Activated CD4-positive, CD25-positive, alpha-beta regulatory T cell treated with anti-CD3 and anti-CD28 coated beads, Interleukin-2, amount 50 U/mL, for 72 hours (primary cell): ENCODE data around the gene CELSR2.
A peak's percentile ranks its signal among the peaks of the same experiment; 100 is the strongest.

Experiments used
- DNase-seq: peaks from one replicate; pipeline ENCODE4 v3.0.0; 2021

CELSR2 gene

DNA sequence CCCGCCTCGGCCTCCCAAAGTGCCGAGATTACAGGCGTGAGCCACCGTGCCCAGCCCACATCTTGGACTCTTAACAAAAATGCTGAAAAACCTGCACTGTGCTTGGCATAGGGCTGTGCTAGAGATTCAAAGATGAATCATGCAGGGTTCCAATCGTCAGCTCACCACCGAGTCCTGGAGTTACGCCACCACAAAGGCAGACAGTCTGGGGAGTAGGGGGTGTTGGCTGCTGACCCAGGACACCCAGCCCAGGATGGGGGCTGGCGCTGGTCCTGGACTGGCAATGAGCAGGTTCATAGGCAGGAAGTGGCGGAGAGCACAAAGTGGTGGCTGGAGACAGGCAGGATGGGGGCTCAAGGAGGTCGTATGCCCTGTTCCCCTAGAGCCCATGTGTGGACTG is 17.6 kb downstream of the CELSR2 start:
- DNase-seq, result no peak

DNA sequence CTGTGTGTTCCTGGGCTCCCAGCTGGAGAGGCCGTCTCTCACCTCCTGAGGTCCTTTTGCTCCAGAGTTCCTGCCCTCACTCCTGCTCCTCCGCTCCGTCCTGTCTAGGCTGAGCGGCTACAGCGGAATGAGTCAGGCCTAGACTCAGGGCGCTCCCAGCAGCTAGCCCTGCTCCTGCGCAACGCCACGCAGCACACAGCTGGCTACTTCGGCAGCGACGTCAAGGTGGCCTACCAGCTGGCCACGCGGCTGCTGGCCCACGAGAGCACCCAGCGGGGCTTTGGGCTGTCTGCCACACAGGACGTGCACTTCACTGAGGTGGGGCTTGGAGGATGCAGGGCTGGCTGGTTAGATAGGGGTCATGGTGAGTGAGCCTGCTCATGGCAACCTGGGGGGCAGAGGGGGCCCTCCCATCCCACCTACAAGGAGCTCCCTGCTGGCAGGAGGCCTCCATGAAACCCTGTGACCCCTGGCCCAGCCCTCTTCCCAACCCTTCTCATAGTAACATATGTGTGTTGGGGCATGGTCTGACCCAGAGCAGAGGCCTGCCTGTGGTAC is 18.5 kb downstream of the CELSR2 start:
- no peak for DNase-seq

DNA sequence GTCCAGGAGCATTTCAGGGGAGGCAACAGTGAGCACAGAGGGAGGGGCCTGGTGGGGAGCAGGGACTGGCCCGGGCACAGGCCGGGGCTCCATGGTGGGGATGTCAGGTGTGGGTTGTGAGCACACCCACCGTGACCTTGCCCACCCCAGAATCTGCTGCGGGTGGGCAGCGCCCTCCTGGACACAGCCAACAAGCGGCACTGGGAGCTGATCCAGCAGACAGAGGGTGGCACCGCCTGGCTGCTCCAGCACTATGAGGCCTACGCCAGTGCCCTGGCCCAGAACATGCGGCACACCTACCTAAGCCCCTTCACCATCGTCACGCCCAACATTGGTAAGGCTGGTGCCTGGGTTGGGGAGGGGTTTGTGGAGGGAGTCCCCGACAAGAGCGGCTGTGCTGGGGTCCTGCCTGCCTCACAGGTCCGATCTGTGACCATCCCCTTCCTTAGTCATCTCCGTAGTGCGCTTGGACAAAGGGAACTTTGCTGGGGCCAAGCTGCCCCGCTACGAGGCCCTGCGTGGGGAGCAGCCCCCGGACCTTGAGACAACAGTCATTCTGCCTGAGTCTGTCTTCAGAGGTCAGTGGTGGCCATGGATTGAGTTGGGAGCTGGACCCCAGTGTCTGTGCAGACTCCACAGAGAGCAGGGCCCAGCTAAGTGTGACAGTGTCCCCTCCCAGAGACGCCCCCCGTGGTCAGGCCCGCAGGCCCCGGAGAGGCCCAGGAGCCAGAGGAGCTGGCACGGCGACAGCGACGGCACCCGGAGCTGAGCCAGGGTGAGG is 19.3 kb downstream of the CELSR2 start:
- DNase-seq, result no peak

DNA sequence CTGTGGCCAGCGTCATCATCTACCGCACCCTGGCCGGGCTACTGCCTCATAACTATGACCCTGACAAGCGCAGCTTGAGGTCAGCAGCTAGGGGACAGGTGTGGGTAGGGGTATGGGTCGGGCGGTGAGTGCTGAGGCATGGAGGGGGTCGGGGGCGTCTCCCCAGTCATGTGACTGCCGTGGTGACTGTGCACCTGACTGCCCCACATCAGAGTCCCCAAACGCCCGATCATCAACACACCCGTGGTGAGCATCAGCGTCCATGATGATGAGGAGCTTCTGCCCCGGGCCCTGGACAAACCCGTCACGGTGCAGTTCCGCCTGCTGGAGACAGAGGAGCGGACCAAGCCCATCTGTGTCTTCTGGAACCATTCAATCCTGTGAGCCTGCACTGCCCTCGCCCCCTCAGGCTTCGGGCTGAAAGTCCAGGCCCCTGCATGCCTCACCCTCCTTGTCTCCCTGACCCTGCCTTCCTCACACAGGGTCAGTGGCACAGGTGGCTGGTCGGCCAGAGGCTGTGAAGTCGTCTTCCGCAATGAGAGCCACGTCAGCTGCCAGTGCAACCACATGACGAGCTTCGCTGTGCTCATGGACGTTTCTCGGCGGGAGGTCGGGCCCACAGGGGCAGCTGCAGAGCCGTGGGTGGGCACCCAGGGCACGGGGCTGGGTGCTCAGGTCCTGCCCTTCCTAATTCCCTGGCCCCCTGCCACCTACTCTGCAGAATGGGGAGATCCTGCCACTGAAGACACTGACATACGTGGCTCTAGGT is 20.1 kb downstream of the CELSR2 start:
- DNase-seq, result no peak

DNA sequence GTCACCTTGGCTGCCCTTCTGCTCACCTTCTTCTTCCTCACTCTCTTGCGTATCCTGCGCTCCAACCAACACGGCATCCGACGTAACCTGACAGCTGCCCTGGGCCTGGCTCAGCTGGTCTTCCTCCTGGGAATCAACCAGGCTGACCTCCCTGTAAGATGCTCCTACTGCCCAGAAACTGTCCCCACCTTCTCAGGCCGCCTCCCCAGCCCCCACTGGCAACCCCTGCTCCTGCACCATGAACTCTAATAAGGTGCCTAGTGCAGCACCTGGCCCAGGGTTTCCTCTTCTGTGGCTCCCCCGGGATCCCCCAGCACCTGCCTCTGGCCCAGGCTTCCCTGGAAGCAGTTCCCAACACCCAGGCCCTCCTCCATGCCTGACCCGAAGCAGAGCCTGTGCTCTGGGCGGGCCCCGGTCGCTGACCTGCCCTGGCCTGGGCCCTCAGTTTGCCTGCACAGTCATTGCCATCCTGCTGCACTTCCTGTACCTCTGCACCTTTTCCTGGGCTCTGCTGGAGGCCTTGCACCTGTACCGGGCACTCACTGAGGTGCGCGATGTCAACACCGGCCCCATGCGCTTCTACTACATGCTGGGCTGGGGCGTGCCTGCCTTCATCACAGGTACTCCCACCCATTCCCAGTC is 20.8 kb downstream of the CELSR2 start:
- no peak for DNase-seq

DNA sequence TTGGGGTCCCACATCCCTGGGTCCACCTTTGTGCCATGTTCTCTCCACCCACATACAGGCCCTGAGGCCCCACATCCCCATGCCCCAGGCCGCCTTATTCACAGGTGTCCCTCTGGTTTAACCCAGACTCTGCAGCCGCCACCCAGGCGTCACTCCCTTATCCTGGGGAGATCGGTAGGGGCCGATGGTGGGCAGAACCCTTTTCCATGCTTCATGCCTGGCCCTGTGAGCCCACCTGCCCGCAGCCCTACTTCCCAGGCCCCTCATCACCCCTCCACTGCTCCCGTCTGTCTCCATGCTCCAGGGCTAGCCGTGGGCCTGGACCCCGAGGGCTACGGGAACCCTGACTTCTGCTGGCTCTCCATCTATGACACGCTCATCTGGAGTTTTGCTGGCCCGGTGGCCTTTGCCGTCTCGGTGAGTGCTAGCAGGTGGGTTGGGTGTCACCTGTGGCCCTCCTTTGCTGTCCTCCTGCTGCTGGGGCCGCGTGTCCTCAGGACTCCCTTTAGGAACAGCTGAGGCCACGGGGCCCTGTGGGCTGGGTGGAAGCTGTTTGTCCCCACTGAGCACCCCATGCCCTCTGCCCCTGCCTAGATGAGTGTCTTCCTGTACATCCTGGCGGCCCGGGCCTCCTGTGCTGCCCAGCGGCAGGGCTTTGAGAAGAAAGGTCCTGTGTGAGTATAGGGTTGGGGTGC is 21.4 kb downstream of the CELSR2 start:
- DNase-seq, result no peak

DNA sequence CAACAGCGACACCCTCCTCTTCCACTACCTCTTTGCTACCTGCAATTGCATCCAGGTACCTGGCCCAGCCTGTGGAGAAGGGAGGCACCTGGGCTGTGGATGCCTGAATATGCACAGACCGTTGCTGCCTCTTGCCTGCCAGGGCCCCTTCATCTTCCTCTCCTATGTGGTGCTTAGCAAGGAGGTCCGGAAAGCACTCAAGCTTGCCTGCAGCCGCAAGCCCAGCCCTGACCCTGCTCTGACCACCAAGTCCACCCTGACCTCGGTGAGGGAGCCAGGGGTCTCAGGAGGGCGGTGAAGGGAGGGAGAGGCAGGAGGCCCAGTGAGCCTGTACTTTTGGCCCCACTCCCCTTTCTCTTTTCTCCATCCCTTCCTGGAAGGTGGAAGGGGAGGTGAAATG is 22.1 kb downstream of the CELSR2 start:
- DNase-seq, result no peak

DNA sequence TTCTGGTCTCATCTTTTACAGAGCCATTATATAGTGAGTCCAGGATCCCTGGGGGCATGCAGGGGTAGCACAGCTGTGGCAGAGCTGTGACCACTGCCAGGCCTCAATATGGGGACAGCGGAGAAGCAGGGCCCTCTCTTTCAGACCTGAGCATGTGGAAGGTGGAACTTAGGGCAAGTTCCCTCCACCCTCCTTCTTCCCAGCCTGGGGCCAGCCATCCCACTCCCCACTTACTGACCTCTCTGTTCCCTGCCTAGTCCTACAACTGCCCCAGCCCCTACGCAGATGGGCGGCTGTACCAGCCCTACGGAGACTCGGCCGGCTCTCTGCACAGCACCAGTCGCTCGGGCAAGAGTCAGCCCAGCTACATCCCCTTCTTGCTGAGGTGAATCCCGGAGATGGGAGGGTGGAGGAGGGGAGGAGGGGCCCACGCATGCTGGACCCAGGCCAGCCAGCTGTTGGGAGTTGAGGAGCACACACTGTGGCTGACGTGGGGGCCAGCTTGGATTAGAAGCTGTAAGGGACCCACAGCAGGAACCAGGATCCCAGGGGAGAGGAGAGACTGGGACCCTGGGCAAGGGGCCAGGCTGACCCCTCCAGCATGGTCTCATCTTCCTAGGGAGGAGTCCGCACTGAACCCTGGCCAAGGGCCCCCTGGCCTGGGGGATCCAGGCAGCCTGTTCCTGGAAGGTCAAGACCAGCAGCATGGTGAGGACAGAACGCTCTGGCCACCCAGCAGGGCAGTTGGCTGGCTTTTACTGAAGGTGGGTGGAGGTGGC is 22.9 kb downstream of the CELSR2 start:
- DNase-seq, result no peak

DNA sequence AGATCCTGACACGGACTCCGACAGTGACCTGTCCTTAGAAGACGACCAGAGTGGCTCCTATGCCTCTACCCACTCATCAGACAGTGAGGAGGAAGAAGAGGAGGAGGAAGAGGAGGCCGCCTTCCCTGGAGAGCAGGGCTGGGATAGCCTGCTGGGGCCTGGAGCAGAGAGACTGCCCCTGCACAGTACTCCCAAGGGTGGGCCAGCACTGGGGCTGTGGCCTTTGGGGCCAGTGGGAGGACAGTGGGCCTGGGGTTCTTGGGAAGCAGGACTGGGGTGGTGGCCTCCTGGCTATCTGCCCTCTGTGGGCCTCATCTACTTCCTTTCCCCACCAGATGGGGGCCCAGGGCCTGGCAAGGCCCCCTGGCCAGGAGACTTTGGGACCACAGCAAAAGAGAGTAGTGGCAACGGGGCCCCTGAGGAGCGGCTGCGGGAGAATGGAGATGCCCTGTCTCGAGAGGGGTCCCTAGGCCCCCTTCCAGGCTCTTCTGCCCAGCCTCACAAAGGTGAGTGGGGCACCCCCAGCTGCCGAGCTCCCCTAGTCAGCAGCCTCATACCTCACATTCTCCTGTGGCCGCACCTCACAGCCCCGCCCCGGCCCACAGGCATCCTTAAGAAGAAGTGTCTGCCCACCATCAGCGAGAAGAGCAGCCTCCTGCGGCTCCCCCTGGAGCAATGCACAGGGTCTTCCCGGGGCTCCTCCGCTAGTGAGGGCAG is 23.6 kb downstream of the CELSR2 start:
- DNase-seq, result no peak

DNA sequence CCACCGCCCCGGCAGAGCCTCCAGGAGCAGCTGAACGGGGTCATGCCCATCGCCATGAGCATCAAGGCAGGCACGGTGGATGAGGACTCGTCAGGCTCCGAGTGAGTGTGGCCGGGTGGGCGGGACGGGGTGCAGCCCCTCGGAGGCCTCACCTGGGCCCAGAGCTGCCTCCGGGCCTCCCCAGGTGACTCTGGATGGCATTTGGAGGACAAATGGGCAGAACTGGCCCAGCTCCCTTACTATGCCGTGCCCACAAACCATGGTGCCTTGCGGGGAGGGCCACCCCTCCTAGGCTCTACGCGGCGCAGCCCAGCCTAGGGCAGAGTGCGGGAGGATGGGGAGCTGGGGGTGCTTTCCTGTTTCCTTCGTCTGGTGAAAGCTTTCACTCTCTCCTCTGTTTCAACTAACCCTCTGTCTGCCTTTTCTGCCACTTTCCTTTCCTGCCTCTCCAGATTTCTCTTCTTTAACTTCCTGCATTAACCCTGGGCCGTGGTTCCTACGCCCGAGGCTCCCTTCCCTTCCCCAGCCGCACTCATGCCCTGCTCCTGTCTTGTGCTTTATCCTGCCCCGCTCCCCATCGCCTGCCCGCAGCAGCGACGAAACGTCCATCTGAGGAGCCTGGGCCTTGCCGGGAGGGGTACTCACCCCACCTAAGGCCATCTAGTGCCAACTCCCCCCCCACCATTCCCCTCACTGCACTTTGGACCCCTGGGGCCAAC is 24.4 kb downstream of the CELSR2 start:
- no peak for DNase-seq

DNA sequence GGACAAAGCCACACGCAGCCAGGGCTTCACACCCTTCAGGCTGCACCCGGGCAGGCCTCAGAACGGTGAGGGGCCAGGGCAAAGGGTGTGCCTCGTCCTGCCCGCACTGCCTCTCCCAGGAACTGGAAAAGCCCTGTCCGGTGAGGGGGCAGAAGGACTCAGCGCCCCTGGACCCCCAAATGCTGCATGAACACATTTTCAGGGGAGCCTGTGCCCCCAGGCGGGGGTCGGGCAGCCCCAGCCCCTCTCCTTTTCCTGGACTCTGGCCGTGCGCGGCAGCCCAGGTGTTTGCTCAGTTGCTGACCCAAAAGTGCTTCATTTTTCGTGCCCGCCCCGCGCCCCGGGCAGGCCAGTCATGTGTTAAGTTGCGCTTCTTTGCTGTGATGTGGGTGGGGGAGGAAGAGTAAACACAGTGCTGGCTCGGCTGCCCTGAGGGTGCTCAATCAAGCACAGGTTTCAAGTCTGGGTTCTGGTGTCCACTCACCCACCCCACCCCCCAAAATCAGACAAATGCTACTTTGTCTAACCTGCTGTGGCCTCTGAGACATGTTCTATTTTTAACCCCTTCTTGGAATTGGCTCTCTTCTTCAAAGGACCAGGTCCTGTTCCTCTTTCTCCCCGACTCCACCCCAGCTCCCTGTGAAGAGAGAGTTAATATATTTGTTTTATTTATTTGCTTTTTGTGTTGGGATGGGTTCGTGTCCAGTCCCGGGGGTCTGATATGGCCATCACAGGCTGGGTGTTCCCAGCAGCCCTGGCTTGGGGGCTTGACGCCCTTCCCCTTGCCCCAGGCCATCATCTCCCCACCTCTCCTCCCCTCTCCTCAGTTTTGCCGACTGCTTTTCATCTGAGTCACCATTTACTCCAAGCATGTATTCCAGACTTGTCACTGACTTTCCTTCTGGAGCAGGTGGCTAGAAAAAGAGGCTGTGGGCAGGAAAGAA is 25.5 kb downstream of the CELSR2 start:
- DNase-seq, result no peak

DNA sequence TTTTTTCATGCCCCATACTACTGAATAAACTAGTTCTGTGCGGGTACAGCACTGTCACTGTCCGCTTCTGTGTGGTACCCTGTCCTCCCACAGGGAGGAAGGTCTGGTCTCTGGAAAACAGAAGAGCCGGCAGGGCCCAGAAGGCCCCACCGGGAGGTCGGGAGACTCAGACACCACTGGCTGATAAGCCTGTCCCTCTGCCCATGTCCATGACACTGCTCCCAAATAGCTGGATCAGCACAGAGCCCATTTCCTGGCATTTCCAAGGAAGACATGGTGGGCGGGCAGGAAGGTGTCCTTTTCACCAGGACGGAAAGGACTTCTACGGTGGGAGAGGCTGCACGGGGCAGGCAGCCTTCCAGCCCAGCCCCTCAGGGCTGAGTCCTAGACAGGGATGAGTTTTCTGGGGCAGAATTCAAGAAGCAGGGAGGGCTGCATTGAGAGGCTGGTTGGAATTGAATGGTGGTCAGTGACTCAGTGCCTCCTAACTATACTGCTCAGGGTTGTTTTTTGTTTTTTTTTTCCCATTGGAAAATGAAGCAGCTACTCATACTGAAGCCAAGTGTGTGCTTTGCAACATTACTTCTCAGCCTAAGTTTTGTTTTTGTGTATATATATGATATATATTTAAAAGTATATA is 26.5 kb downstream of the CELSR2 start:
- no peak for DNase-seq

DNA sequence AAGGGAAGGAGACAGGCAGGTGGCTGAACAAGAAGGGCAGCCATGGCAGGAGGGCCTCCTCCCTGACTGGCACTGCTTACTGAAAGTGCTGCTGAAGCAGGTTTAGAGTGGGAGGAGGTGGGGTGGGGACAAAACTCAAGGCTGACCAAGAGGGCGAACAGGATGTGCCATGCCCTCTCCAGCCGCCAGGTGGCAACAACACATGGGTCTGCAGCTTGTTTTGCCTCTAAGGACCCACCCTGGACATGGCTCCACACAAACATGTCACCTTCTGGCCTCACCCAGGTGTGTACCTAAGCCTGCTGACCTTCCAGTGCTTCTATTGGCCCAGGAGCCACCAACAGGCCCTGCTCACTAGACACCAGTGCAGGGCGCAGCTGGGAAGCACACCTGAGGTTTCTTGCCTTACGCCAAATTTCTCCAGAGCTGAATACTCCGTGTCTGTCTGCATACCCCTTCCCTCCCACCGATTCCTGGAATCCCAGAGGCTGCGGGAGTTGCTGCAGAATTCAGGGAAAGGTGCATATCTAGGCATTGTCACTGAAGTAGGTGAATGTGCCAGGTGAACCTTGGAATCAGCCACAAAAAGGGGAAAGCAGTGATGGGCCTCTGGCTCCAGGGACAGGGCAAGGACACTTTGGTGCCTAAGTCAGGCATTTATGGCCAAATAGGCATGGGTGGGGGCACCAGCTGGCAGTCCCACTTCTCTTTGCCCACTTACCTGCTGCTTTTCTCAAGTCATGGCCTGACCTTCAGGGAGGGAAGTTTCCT is 28.3 kb downstream of the CELSR2 start:
- peak; percentile 78 for DNase-seq

DNA sequence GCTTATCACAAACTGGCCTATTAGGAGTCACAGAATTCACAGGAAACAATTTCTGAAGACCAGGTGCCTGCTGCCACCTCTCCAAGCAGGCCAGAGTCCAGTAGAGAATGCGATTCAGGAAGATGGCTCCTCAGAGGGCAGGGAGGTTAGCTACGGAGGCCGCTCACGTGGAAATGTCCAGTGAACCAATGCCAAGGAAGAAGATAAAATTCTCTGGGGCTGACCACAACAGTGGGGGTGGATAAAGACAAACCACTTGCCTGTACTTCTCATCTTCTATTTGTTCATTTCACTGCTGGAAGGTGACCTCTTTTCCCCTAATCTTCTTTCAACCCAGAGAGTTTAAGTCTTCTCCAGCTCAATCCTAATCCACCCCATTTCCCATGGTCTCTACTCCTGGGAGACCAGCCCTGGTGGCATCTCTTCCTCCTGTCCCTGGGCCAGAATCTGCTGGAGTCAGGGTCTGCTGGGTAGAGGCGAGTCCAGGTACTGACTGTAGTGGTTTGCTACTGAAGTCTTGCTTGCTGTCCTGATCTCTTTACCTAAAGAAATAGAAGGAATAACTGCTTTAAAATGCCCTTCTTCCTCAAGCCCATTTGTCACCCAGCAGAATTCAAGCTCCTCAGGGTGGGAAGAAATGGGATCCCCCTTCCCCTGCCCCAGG is 30.4 kb downstream of the CELSR2 start:
- DNase-seq, result no peak

DNA sequence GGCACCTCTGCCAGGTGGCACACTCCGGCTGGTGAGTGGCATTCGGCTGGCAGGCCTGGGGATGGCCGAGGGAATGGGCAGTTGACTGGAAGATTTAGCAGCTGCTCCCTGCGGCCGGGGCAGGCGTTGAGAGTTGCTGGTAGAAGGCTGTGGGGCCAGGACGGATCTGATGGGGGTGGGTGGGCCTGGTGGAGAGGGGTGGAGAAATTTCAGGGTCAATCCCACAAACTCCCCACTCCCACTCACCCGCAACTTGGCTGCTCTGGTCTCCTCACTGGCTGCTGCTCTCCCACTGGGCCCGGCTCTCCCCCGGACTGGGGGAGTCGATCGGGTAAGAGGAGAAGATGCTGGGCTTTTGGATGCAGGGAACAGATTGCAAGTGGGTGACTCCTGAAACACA is 31.5 kb downstream of the CELSR2 start:
- no peak for DNase-seq

DNA sequence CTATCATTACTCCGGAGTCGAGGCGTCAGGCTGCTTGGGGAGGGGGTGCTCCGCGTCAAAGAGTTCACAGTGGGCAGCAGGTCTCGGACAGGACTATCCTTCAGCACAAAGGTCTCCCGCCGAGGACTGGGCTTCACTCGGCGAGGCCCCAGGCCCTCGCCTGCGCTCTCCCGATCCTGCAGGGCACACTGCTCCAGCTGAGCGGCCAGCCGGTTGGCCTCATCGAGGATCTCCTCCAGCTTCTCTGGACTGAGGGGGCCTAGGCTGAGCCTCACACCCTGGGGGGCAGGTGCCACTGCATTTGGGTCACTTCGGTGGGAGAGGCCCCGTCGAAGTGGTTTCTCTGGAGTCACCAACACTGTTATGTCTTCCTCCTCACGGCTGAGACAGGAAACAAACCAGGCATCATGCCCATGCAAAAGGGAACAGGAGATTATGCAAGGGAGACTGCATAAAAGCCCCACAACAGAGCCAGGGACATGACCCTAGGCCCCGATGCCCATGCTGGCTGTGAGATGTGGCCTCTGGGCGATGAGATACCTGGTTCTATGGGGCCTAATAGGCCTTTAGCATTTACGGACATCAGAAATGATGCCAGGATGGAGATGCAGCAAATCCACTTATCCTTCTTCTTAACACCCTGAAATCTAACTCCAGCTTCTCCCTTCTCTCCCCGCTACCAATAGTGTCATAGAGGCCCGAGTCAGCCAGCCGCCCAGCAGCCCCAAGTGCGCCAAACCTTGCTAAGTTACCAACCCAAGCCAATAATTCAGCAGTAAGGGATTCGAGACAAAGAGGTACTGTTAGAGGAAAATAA is 32.5 kb downstream of the CELSR2 start:
- no peak for DNase-seq

DNA sequence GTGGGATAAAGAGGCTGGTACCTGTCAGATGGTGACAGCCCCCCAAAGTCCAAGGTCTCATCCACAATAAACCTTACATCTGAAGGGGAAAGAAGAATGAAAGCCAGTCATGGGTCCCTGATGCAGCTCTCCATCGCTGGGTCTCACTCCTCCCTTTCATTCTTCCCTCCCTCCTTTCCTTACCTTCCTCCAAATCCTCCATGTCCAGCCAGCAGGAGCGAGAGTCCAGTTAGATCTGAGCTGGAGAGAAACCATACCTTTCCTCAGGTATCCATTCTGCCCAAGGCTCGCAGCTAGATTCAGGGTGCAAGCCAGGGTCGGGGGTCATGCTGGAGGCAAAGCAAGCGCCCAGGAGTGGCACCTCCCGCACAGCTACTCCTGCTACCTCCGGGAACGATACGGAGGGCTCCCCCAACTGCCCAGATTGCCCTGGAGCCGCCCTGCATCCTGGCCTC is 33.2 kb downstream of the CELSR2 start:
- no peak for DNase-seq
